LNCAP (cell line): ENCODE results near the gene WFDC8.

Experiments
- CTCF ChIP-seq: fragments of 450-650 bp; IDR thresholded peaks from 2 replicates; pipeline ENCODE4 v1.5.1; 2017; ENCODE audit warnings: mild to moderate bottlenecking

WFDC8 gene

GRCh38 chr20:45593498-45593897, 14.4 kb upstream of the WFDC8 start:
- no peak for TF ChIP-seq CTCF

GRCh38 chr20:45592574-45593189, 13.6 kb upstream of the WFDC8 start:
- TF ChIP-seq CTCF, result peak; percentile 95

- TF ChIP-seq CTCF, result no peak
Observed at GRCh38 chr20:45589725-45590124, 10.6 kb upstream of the WFDC8 start.

GRCh38 chr20:45588800-45589199, 9.7 kb upstream of the WFDC8 start:
- no peak for TF ChIP-seq CTCF

GRCh38 chr20:45583502-45583901, 4.4 kb upstream of the WFDC8 start:
- no peak for TF ChIP-seq CTCF

GRCh38 chr20:45581702-45582101, 2.6 kb upstream of the WFDC8 start:
- TF ChIP-seq CTCF, result no peak

GRCh38 chr20:45578231-45578630, 853 bp downstream of the WFDC8 start:
- TF ChIP-seq CTCF, result no peak

GRCh38 chr20:45576995-45577394, 2.1 kb downstream of the WFDC8 start:
- TF ChIP-seq CTCF, result no peak
